ENCODE results near the gene LCN12.
A peak's percentile ranks its signal among the peaks of the same experiment; 100 is the strongest.

LCN12 gene

GRCh38 chr9:136947028-136947891 lies 4.8 kb upstream of the LCN12 start:
- Histone ChIP-seq H3K36me3 (ENCODE audit: control insufficient read depth in 1 of 2, insufficient read depth in 2 of 2, low read length in 2 of 2) (peaks cover 0 to 9% of the 10 kb centered on the region in 2 donors), H3K27me3 (ENCODE audit: low read depth, low read length) (no peaks in the 10 kb centered on the region), H3K27ac (ENCODE audit: low read length) (no peak overlapping the region), H3K4me1 (ENCODE audit: control insufficient read depth in 1 of 2, insufficient read depth in 2 of 2, low read length in 2 of 2) (peaks cover 0 to 28% of the 10 kb centered on the region in 2 donors), H3K9me3 (ENCODE audit: control insufficient read depth in 1 of 2, low read length in 2 of 2) (no peaks in the 10 kb centered on the region), H3K4me3 (ENCODE audit: low read depth in 1 of 2, low read length in 2 of 2) (no peak overlapping the region)

- Histone ChIP-seq H3K9me3 (ENCODE audit: control insufficient read depth in 1 of 2, low read length in 2 of 2) (no peaks in the 10 kb centered on the region), H3K36me3 (ENCODE audit: control insufficient read depth in 1 of 2, insufficient read depth in 2 of 2, low read length in 2 of 2) (peaks cover 0 to under 1% of the 10 kb centered on the region in 2 donors), H3K4me1 (ENCODE audit: control insufficient read depth in 1 of 2, insufficient read depth in 2 of 2, low read length in 2 of 2) (peaks cover 0 to 22% of the 10 kb centered on the region in 2 donors), H3K27ac (ENCODE audit: low read length) (no peak overlapping the region), H3K27me3 (ENCODE audit: low read depth, low read length) (no peaks in the 10 kb centered on the region), H3K4me3 (ENCODE audit: low read depth in 1 of 2, low read length in 2 of 2) (no peak overlapping the region)
These were observed 4.0 kb upstream of the LCN12 start for GRCh38 chr9:136947955-136948510.

- H3K4me1 ChIP-seq (ENCODE audit: control insufficient read depth in 1 of 2, insufficient read depth in 2 of 2, low read length in 2 of 2): peaks cover 0 to 13% of the 10 kb centered on the region in 2 donors
- H3K4me3 ChIP-seq (ENCODE audit: low read depth in 1 of 2, low read length in 2 of 2): peak overlapping the region; percentile 53 to 92
- H3K36me3 ChIP-seq (ENCODE audit: control insufficient read depth in 1 of 2, insufficient read depth in 2 of 2, low read length in 2 of 2): no peaks in the 10 kb centered on the region
- peak overlapping the region; percentile 45 for H3K27ac ChIP-seq (ENCODE audit: low read length)
- H3K27me3 ChIP-seq (ENCODE audit: low read depth, low read length): no peaks in the 10 kb centered on the region
- H3K9me3 ChIP-seq (ENCODE audit: control insufficient read depth in 1 of 2, low read length in 2 of 2): no peaks in the 10 kb centered on the region
These were observed 2.7 kb upstream of the LCN12 start for GRCh38 chr9:136949239-136949816.

GRCh38 chr9:136949817-136950655 lies 2.0 kb upstream of the LCN12 start:
- Histone ChIP-seq H3K27me3 (ENCODE audit: low read depth, low read length) (no peaks in the 10 kb centered on the region), H3K4me3 (ENCODE audit: low read depth in 1 of 2, low read length in 2 of 2) (peak overlapping the region; percentile 53 to 92), H3K36me3 (ENCODE audit: control insufficient read depth in 1 of 2, insufficient read depth in 2 of 2, low read length in 2 of 2) (no peaks in the 10 kb centered on the region), H3K9me3 (ENCODE audit: control insufficient read depth in 1 of 2, low read length in 2 of 2) (no peaks in the 10 kb centered on the region), H3K27ac (ENCODE audit: low read length) (peak overlapping the region; percentile 60), H3K4me1 (ENCODE audit: control insufficient read depth in 1 of 2, insufficient read depth in 2 of 2, low read length in 2 of 2) (peaks cover 0 to 13% of the 10 kb centered on the region in 2 donors)

GRCh38 chr9:136950656-136951276 lies 1.3 kb upstream of the LCN12 start:
- Histone ChIP-seq H3K9me3 (ENCODE audit: control insufficient read depth in 1 of 2, low read length in 2 of 2) (no peaks in the 10 kb centered on the region), H3K36me3 (ENCODE audit: control insufficient read depth in 1 of 2, insufficient read depth in 2 of 2, low read length in 2 of 2) (no peaks in the 10 kb centered on the region), H3K27me3 (ENCODE audit: low read depth, low read length) (no peaks in the 10 kb centered on the region), H3K4me3 (ENCODE audit: low read depth in 1 of 2, low read length in 2 of 2) (peak overlapping the region; percentile 53 to 92), H3K27ac (ENCODE audit: low read length) (peak overlapping the region; percentile 60), H3K4me1 (ENCODE audit: control insufficient read depth in 1 of 2, insufficient read depth in 2 of 2, low read length in 2 of 2) (peaks cover 0 to 13% of the 10 kb centered on the region in 2 donors)

GRCh38 chr9:136952321-136952850 lies 313 bp downstream of the LCN12 start:
- H3K4me1 ChIP-seq (ENCODE audit: control insufficient read depth in 1 of 2, insufficient read depth in 2 of 2, low read length in 2 of 2): peaks cover 0 to 13% of the 10 kb centered on the region in 2 donors

GRCh38 chr9:136952876-136953770 lies 1.1 kb downstream of the LCN12 start:
- H3K4me3 ChIP-seq (ENCODE audit: low read depth in 1 of 2, low read length in 2 of 2): no peak overlapping the region
- H3K27ac ChIP-seq (ENCODE audit: low read length): no peak overlapping the region
- no peaks in the 10 kb centered on the region for H3K27me3 ChIP-seq (ENCODE audit: low read depth, low read length)
- H3K4me1 ChIP-seq (ENCODE audit: control insufficient read depth in 1 of 2, insufficient read depth in 2 of 2, low read length in 2 of 2): peaks cover 0 to 13% of the 10 kb centered on the region in 2 donors
- no peaks in the 10 kb centered on the region for H3K9me3 ChIP-seq (ENCODE audit: control insufficient read depth in 1 of 2, low read length in 2 of 2)
- no peaks in the 10 kb centered on the region for H3K36me3 ChIP-seq (ENCODE audit: control insufficient read depth in 1 of 2, insufficient read depth in 2 of 2, low read length in 2 of 2)

More at GRCh38 chr9:136952321-136952850, 313 bp downstream of the LCN12 start:
- H3K27ac ChIP-seq (ENCODE audit: low read length): no peak overlapping the region
- no peak overlapping the region for H3K4me3 ChIP-seq (ENCODE audit: low read depth in 1 of 2, low read length in 2 of 2)
- no peaks in the 10 kb centered on the region for H3K36me3 ChIP-seq (ENCODE audit: control insufficient read depth in 1 of 2, insufficient read depth in 2 of 2, low read length in 2 of 2)
- H3K9me3 ChIP-seq (ENCODE audit: control insufficient read depth in 1 of 2, low read length in 2 of 2): no peaks in the 10 kb centered on the region
- H3K27me3 ChIP-seq (ENCODE audit: low read depth, low read length): no peaks in the 10 kb centered on the region

- H3K4me1 ChIP-seq (ENCODE audit: control insufficient read depth in 1 of 2, insufficient read depth in 2 of 2, low read length in 2 of 2): peaks cover 0 to 13% of the 10 kb centered on the region in 2 donors
- no peak overlapping the region for H3K27ac ChIP-seq (ENCODE audit: low read length)
- no peaks in the 10 kb centered on the region for H3K9me3 ChIP-seq (ENCODE audit: control insufficient read depth in 1 of 2, low read length in 2 of 2)
- H3K36me3 ChIP-seq (ENCODE audit: control insufficient read depth in 1 of 2, insufficient read depth in 2 of 2, low read length in 2 of 2): no peaks in the 10 kb centered on the region
- no peaks in the 10 kb centered on the region for H3K27me3 ChIP-seq (ENCODE audit: low read depth, low read length)
- no peak overlapping the region for H3K4me3 ChIP-seq (ENCODE audit: low read depth in 1 of 2, low read length in 2 of 2)
These were observed 1.7 kb downstream of the LCN12 start for GRCh38 chr9:136953771-136954269.

GRCh38 chr9:136954270-136955083 lies 2.4 kb downstream of the LCN12 start:
- Histone ChIP-seq H3K9me3 (ENCODE audit: control insufficient read depth in 1 of 2, low read length in 2 of 2) (no peaks in the 10 kb centered on the region), H3K4me3 (ENCODE audit: low read depth in 1 of 2, low read length in 2 of 2) (no peak overlapping the region), H3K4me1 (ENCODE audit: control insufficient read depth in 1 of 2, insufficient read depth in 2 of 2, low read length in 2 of 2) (peaks cover 0 to 9% of the 10 kb centered on the region in 2 donors), H3K27me3 (ENCODE audit: low read depth, low read length) (no peaks in the 10 kb centered on the region), H3K36me3 (ENCODE audit: control insufficient read depth in 1 of 2, insufficient read depth in 2 of 2, low read length in 2 of 2) (no peaks in the 10 kb centered on the region), H3K27ac (ENCODE audit: low read length) (no peak overlapping the region)

Measured in muscle layer of duodenum (tissue), 2 donors.